Effector memory CD4-positive, alpha-beta T cell (primary cell): ENCODE results near the gene KIF26A.

ENCODE experiments used
- DNase-seq, 3 donors: peaks; one replicate each; pipeline ENCODE4 v3.0.0-alpha.2; 2020
- H3K27ac ChIP-seq: 2 replicates; pipeline ENCODE4 v1.7.0; 2013; ENCODE audit warnings: mild to moderate bottlenecking, low read length, moderate library complexity; ENCODE audit not compliant: insufficient read depth, poor library complexity, severe bottlenecking
- H3K27me3 ChIP-seq: replicated peaks from 2 replicates; pipeline ENCODE4 v1.7.0; 2013; ENCODE audit warnings: mild to moderate bottlenecking, low read length; ENCODE audit not compliant: insufficient read depth, control insufficient read depth, poor library complexity, severe bottlenecking
- H3K36me3 ChIP-seq: 2 replicates; pipeline ENCODE4 v1.7.0; 2013; ENCODE audit warnings: mild to moderate bottlenecking, low read length, moderate library complexity; ENCODE audit not compliant: control insufficient read depth, insufficient read depth
- H3K4me1 ChIP-seq: 2 replicates; pipeline ENCODE4 v1.7.0; 2013; ENCODE audit warnings: low read length, mild to moderate bottlenecking; ENCODE audit not compliant: control insufficient read depth, insufficient read depth, poor library complexity, severe bottlenecking
- H3K4me3 ChIP-seq: 2 replicates; pipeline ENCODE4 v1.7.0; 2013; ENCODE audit warnings: low read length, low read depth, mild to moderate bottlenecking; ENCODE audit not compliant: insufficient read depth, poor library complexity, severe bottlenecking
- H3K9me3 ChIP-seq: 2 replicates; pipeline ENCODE4 v1.7.0; 2013; ENCODE audit warnings: mild to moderate bottlenecking, low read length, moderate library complexity; ENCODE audit not compliant: control insufficient read depth

Gene KIF26A

GRCh38 chr14:104133496-104133895, 4.9 kb upstream of the KIF26A start:
- Histone ChIP-seq H3K4me3 (no peak overlapping the region), H3K27ac (no peak overlapping the region), H3K36me3 (no peaks in the 10 kb centered on the region), H3K9me3 (peaks cover 3% of the 10 kb centered on the region), H3K4me1 (peaks cover 18% of the 10 kb centered on the region), H3K27me3 (peaks cover 28% of the 10 kb centered on the region)
- DNase-seq = no peak

- peaks cover 28% of the 10 kb centered on the region for H3K27me3 ChIP-seq
- peaks cover 25% of the 10 kb centered on the region for H3K4me1 ChIP-seq
- H3K27ac ChIP-seq = no peak overlapping the region
- peaks cover 3% of the 10 kb centered on the region for H3K9me3 ChIP-seq
- no peaks in the 10 kb centered on the region for H3K36me3 ChIP-seq
- no peak overlapping the region for H3K4me3 ChIP-seq
- DNase-seq = no peak
Observed at GRCh38 chr14:104134061-104134965, 4.1 kb upstream of the KIF26A start.

GRCh38 chr14:104135121-104135903, 3.1 kb upstream of the KIF26A start:
- no peaks in the 10 kb centered on the region for H3K36me3 ChIP-seq
- H3K9me3 ChIP-seq = peaks cover 3% of the 10 kb centered on the region
- H3K4me1 ChIP-seq = peaks cover 26% of the 10 kb centered on the region
- peaks cover 28% of the 10 kb centered on the region for H3K27me3 ChIP-seq
- H3K4me3 ChIP-seq = no peak overlapping the region
- no peak for DNase-seq
- no peak overlapping the region for H3K27ac ChIP-seq

- Histone ChIP-seq H3K27ac (no peak overlapping the region), H3K27me3 (peaks cover 28% of the 10 kb centered on the region), H3K4me3 (no peak overlapping the region), H3K36me3 (no peaks in the 10 kb centered on the region), H3K9me3 (no peaks in the 10 kb centered on the region), H3K4me1 (peaks cover 26% of the 10 kb centered on the region)
- DNase-seq = no peak
Observed at GRCh38 chr14:104135904-104136471, 2.4 kb upstream of the KIF26A start.

GRCh38 chr14:104136472-104137296, 1.7 kb upstream of the KIF26A start:
- Histone ChIP-seq H3K27me3 (peaks cover 28% of the 10 kb centered on the region), H3K9me3 (no peaks in the 10 kb centered on the region), H3K36me3 (no peaks in the 10 kb centered on the region), H3K4me1 (peaks cover 26% of the 10 kb centered on the region), H3K4me3 (no peak overlapping the region), H3K27ac (no peak overlapping the region)
- no peak for DNase-seq

GRCh38 chr14:104137297-104138097, 890 bp upstream of the KIF26A start:
- Histone ChIP-seq H3K4me3 (peak overlapping the region; percentile 62), H3K4me1 (peaks cover 26% of the 10 kb centered on the region), H3K9me3 (no peaks in the 10 kb centered on the region), H3K27ac (no peak overlapping the region), H3K36me3 (no peaks in the 10 kb centered on the region), H3K27me3 (peaks cover 28% of the 10 kb centered on the region)
- peak in 2 of 3 donors; percentile 19 to 27 for DNase-seq

- Histone ChIP-seq H3K36me3 (no peaks in the 10 kb centered on the region), H3K27me3 (peaks cover 28% of the 10 kb centered on the region), H3K4me1 (peaks cover 26% of the 10 kb centered on the region), H3K9me3 (no peaks in the 10 kb centered on the region), H3K4me3 (peak overlapping the region; percentile 12), H3K27ac (no peak overlapping the region)
- no peak for DNase-seq
Observed at GRCh38 chr14:104138718-104139459, 502 bp downstream of the KIF26A start.

GRCh38 chr14:104139460-104140212, 1.2 kb downstream of the KIF26A start:
- Histone ChIP-seq H3K36me3 (no peaks in the 10 kb centered on the region), H3K9me3 (no peaks in the 10 kb centered on the region), H3K4me1 (peaks cover 26% of the 10 kb centered on the region), H3K27ac (no peak overlapping the region), H3K27me3 (peaks cover 28% of the 10 kb centered on the region), H3K4me3 (no peak overlapping the region)
- DNase-seq = no peak
